HG03521 (cell line): Measurements from ENCODE around the gene ZNF23.
"Not testable (repeated sequence)": the region's sequence is repeated elsewhere in the genome, so short reads cannot be mapped to it uniquely, and the experiment has no call there.

Source experiments
- ATAC-seq: cut with Tn5 transposase; IDR thresholded peaks from one replicate; pipeline ENCODE4 v1.9.1; 2021; ENCODE audit warnings: mild to moderate bottlenecking, moderate library complexity; ENCODE audit not compliant: unreplicated experiment

The ZNF23 gene

DNA sequence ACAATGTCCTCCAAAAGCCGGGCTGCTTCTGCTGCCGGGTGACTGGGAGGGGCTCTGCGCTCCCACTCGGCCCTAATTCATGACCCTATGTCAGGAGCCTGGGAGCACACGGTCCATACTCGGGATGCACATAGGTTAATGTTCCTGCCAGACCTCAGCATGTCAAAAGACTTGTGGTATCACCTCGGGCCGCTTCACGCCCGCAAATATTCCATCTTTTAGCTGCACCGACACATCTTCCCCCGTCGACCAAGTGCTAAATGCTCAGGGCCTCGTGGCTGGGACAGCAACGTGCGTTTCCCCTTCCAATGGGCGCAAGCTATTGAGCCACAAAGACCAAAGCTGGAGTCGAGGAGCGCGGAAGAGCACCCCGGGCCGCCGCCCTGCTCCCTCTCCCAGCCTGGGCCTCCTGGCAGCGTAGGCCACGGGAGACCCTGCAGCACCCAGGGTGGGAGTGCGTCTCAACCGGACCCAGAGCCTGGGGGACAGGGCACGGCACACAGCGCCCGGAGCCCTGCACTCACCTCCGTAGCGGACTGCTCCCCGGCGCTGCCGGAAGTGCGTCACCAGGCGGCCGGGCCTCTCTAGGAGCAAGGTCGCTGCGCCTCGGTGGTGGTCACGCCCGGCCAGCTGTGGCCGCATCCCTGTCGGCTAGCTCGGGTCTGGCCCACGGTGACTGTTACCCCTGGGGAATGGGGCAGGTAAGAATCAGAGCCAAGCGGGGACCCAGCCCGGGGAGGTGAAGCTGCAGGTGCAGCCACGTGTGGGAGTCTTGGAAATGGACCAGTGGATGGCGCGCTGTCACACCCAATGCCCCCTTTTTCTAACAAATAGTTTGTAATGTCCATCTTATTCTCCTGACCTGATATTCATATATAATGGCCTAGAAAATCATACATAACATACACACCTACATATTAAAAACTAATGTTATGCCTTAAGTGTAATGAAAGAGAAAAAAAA lies at the start of gene ZNF23:
ZNF23 (minus strand) TSS at position 562 of the 963 bp plus-strand sequence. CDS start 5,451 bp downstream, outside the sequence.
- ATAC-seq, result peak; percentile 98

DNA sequence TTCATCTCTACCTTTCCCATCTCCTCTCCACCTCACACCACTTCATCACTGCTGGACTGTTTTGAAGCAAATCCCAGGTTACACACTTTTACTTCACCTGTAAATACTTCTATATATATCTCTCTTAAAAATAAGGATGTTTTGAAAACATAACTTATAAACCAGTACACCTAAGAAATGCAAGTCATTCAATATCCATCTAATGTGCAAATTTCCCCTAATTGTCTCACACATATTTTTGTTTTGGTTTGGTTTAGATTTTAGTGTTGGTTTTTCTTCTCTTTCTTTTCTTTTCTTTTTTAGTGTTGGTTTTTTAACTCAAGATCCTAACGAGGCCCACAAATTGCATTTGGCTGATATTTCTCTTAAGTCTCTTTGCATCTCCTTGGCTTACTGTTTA lies 45.0 kb upstream of the ZNF23 start:
- ATAC-seq, result no peak

DNA sequence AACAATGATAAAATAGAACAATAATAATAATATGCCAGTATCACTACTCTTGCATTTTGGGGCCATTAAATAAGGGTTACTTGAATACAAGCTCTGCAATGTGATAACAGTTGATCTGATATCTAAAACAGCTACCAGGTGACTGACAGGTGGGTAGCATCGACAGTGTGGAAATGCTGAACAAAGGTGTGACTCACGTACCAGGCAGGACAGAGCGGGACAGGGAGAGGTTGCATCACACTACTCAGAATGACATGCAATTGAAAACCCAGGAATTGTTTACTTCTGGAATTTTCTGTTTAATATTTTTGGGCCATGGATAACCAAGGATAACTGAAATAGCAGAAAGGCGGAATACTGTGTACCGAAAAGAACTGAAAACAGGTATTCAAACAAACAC lies 42.9 kb upstream of the ZNF23 start:
- ATAC-seq, result no peak

DNA sequence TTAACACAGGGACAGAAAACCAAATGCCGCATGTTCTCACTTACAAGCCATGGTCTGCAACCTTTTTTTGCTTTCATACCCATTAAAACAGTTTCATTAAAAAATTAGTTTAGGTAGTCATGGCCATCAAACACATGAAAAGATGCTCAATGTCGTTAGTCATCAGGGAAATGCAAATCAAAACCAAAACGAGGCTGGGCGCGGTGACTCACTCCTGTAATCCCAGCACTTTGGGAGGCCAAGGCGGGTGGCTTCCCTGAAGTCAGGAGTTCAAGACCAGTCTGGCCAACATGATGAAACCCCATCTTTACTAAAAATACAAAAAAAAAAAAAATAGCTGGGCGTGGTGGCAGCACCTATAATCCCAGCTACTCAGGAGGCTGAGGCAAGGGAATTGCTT lies 42.0 kb upstream of the ZNF23 start:
- ATAC-seq, result not testable (repeated sequence)

DNA sequence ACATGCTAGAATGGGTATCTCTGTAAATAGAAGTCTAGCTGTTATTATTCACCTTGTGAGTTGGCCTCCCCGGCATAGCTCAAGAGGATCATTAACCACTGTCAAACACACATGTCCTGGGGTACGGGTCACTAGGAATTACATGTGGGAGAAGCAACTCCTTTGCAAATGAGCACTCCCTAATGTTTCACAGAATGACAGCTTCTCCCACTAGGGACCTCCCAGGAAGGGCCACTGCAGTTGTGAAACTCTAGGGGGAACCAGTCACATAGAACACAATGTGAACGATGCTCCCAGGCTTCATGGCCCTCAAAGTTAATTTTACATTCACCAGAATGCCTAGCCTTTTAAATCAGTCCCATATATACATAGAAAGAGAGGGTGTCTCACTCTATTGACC lies 39.5 kb upstream of the ZNF23 start:
- ATAC-seq, result no peak

DNA sequence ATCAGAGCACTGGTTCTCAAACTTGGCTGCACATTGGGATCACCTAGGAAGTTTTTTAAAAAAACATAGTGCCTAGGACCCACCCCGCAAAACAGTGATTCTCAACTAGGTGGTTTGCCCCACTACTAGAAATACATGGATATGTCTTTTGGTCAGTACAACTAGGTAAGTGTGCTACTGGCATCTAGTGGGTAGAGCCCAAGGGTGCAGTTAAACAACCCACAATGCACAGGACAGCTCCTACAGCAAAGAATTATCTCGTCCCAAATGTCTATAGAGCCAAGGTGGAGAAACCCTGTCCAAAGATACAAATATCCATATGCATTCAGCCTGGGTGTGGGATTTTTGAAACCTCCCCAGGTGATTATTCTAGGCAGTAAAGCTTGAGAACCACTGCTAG lies 38.9 kb upstream of the ZNF23 start:
- no peak for ATAC-seq

DNA sequence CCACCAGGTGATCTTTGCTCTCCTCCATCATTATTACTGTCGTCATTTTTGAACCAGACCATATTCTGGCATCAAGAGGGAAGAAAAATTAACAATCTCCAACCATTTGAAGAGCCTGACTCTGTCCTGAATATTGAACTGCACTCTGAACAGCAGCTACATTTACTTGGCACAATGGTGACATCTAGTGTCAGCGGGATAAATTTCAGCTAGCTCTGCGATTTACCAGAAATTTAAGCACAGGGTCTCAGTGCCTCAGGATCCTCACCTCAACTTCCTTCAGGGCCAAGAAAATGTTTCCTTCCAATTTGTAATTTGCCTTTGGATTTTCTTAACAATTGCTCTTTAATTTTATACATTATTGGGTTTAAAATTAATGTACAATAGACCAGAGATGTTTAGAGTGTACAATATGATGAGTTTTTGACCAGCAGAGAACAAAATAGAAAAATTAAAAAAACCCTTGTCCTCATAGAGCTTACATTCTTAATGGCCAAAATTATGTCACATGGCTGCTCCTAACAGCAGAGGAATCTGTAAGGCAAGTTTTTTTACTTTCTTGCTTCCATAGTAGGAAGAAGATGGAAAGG lies 37.8 kb upstream of the ZNF23 start:
- no peak for ATAC-seq

DNA sequence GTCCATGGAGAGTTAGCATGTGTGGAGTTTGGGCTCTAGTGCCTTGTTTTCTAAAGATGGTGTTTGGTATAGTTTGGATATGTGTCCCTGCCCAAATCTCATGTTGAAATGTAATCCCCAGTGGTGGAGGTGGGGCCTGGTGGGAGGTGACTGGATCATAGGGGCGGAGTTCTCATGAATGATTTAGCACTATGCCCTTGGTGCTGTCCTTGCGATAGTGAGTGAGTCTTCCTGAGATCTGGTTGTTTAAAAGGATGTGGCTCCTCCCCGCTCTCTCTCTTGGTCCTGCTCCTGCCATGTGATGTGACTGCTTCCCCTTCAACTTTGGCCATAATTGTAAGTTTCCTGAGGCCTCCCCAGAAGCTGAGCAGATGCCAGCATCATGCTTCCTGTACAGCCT lies 36.0 kb upstream of the ZNF23 start:
- ATAC-seq, result no peak

DNA sequence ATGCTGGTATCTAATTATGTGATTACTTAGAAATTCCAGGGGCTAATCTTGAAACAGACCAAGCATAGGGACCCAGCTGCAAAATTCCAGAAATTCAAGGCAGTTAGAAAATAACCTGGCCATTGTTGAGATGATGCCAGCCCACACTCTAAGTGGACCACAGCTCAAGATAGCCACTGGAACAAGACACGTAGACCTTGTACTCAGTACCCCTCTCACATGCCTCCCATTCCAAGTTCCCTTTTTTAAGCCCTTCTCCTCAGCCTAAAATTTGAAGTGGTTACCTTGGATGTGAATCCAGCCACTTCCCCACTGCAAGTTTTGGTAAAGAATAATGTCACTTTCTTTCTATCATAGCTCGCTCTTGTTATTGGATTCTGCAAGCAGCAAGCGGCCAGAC lies 31.2 kb upstream of the ZNF23 start:
- ATAC-seq, result no peak

DNA sequence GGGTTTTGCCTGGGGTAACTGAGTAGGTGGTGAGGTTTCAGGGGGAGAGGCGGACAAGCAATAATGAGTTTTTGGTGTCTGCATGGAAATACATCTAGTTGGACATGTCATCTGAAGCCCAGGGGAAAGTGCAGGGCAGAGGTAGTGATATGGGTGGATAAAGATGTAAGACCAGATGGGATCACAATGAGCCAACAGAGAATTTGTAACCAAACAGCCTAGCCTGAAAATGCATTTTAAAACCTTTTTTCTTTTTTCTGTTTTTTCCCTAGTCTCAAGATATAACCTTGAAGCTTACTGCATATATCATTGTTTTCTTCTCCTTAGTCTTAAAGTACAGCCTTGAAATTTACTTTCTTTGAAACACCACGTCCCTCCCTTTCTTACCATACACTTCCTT lies 30.7 kb upstream of the ZNF23 start:
- no peak for ATAC-seq

DNA sequence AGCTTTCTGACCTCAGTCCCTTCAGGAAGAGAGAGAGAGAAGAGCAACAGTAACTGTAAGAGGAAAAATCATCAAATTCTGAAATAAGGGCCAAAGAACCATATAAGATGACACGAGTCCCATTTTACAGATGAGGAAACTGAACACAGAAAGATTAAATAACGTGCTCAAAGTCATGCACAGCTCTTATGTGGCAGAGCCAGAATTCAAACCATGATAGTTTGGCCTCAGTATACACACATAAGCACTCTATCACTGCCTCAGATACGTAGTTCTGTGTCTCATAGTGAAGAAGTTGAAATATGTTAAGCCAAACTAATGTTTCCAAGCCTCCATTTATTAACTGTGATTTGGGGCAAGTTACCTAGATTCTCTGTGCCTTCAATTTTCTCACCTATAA lies 29.0 kb upstream of the ZNF23 start:
- ATAC-seq, result no peak

DNA sequence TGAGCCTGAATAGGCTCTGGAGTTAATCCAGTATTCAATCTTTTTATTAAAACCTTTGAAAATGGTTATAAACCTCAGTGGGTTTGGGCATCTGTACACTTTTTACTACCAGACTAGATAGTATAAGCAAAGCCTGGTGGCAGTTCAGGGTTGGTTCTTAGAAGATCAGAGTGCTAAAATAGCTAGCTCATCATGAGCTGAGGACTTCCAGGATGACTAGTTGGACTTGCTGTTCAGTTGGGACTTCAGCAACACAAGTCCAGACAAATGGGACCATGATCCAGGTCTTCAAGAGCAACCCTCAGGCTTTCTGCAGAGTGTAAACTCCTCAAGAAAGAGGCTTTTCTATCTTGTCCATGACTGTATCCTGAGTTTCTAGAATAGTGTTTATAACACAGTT lies 28.3 kb upstream of the ZNF23 start:
- no peak for ATAC-seq

DNA sequence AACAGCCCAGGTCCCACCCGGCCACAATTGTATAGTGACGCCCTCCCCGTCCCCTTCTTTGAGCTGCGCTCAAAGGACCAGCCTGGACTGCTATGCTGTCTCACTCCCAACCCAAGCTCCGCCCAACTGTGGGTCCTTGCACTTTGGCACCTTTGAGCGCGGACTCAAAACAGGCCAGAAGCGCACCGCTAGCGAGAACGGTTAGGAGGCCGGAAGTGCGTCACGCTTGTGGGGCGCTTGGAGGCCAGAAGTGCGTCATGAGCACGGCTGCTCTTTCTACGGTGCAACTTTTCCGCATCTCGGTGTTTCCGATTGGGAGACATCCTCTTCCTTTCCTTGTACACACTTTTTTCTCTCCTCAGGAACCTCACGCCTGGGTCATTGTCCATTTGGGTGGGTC lies 27.1 kb upstream of the ZNF23 start, which contains the start of gene ZNF19:
ZNF19 (minus strand) TSS at position 203 of the 400 bp plus-strand sequence. CDS start 7,210 bp downstream, outside the sequence.
- no peak for ATAC-seq

DNA sequence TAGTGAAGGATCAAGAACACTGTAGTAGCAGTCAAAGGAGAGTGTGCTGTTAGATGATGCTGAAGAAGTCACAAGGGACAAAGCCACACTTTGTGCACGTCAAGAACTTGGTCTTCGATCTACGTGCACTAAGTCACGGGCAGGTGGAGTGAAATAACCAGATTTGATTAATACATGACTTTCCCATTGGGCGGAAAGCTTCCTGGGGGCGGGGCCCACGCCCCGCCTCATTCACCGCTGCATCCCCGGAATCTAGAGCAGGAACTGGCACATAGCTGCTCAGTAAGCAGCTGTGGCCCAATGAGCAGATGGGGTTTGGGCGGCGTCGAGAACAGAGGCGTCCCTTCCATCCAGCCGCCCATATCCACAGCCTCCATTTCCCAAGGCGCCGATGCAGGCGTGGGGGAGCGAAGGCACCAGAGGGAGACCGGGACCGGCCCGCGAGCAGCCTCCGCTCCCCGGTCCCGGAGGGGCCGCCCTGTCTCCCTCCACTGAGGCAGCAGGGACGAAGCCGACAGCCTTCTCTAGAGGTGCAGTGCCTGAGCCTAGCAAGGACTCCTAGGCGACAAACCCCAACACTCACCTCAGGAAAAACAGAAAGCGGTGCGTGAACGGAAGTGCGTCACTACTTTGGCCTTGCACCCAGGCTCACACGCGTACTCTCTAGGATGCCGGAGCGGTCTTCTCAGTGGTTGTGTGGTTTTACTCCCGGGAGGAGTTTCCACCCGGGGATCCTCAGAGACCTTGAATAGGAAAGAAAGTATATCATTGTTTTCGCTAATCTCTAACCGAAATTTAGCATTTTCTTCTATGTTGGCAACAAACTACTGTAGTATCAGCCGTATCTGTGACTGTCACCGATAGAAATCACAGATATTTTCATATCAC lies 22.2 kb upstream of the ZNF23 start:
- ATAC-seq, result peak; percentile 90

DNA sequence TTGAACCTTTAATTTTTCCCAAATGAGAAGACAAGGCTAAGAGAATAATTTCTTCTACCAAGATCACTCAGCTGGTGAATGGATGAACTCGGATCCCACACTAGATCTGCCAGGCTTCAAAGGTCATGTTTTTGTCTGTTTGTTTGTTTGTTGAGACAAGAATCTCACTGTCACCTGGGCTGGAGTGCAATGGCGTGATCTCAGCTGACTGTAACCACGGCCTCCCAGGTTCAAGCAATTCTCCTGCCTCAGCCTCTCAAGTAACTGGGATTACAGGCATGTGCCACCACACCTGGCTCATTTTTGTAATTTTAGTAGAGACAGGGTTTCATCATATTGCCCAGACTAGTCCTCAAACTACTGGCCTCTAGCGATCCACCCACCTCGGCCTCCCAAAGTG lies 20.5 kb upstream of the ZNF23 start:
- no peak for ATAC-seq

DNA sequence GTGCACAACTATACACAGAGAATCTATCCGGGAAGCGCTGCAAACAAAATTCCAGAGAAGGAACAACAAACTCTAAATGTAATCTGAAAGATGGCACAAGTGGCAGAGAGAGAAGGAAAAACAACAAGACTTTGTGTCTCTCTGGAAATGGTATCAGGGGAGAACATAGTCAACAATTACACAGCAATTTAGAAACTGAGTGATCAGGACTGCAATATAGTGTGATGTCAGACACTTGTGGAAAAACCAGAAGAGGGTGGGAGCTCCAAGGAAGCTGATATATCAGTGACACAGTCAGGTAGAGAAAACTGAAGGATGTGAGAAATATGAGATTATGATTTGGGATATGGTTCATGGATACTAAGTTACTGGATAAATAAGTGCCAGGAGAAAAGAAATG lies 18.9 kb upstream of the ZNF23 start:
- no peak for ATAC-seq

DNA sequence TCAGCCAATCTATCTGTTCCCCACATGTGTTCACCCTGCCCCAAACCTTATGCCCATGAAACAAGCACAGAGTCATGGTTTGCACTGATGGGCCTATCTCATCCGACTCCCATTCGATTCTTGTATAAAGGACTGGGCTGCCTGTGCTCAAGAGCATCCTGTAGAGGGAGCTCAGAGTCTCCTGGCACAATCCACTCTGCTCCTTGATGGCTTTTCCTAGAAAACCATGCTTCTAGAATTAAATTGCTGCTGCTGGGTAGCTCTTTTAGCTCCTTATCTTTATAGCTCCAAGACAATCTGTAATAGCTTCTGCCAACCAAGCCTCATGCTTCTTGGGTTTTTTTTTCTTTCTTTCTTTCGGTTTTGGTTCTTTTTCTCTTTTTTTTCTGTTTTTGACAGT lies 17.4 kb upstream of the ZNF23 start:
- no peak for ATAC-seq

DNA sequence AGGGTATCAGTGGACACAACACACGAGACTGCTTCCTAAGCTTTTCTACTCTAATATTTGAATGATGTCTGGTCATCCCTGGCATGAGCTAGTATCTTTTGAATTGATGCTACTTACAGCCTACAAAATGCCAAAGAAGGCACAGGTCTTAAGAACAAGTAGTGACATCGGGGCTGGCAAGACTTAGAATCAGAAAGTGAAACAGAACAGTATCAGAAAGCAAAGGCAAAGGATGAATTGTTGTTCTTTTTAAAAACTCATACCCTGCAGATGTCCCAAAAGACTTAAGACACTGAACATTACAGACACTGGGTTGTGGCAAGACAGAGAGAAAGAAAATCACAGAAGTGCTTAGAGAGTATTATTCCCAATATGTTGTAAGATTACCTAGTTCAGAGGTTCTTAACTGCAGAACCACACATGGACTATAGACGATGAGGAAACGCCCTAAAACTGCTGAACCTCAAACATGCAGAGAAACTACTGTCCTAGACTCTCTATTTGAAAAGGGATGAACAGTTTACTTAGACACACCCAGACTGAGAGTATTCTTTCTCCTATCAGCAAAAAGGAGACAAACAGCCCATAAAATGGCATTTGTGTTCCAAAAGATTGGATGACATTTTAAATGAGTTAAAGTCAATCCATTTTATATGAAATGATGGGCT lies 14.5 kb upstream of the ZNF23 start:
- no peak for ATAC-seq

DNA sequence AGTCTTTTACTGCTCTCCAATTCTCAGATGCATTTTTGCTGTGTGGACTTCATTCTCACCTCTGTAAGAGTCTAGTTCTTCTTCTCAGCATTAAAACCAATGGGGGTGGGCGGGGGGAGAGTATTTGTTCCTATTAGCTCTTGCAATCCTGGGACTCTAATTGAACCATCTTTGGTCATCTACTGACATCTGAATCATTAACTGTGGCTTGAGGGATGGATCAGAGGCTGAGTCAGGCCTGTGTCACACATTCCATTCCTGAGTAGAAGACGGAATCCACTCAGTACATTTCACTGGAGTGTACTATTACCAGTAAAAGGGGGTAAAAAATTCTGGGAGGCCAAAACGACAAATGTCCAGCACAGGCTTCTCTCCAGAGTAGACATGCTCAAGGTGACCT lies 12.8 kb upstream of the ZNF23 start:
- no peak for ATAC-seq

DNA sequence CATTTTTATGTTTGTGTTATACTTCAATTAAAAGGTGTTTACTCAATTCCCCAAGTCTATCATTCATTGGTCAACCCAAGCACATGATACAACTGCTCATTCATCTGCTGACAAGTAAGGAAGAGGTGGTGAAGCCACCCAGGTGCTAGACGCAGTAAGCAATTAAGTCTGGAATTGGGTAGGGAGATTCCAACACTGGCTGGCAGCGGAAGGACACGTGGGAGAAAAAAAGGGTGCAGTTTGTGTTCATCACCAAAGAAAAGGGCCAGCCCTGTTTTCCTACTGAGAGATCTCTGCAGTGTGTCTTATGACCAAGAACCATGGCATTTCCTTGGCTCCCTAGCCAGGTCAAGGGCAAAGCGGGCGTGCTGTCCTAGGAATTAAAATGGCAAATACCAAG lies 11.8 kb upstream of the ZNF23 start:
- ATAC-seq, result no peak

DNA sequence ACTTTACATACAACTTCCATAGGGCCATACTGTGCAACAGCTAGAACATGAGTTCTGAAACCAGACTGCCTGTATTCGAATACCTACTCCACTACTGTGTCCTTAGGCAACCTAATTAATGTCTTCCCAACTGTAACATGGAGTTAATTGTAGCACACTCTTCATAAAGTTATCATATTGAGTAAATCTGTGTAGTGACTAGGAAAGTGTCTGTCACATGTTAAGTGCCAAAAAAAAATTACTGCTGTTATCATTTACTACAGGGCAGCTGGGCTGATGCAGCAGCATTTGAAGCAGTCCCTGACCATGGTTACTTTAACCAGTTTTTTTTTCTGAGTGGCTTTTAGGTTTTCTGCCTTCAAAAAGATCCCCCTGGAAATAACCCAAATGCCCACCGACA lies 10.9 kb upstream of the ZNF23 start:
- ATAC-seq, result no peak
